Sigmoid colon (tissue), 4 donors: ENCODE data around the gene LOXL3.

ENCODE experiments used
- EP300 ChIP-seq, 4 donors: sonication (generic); formaldehyde crosslinking; IDR thresholded peaks; one replicate each; pipeline ENCODE4 v1.6.1; 2017; ENCODE audit warnings: antibody characterized with exemption in 4 of 4
- POLR2A ChIP-seq, 2 donors: fragments of 450-650 bp; IDR thresholded peaks; one replicate each; pipeline ENCODE4 v1.6.1; 2016; ENCODE audit warnings: antibody characterized with exemption in 2 of 2, mild to moderate bottlenecking in 2 of 2, moderate library complexity in 2 of 2
- POLR2AphosphoS5 ChIP-seq, 4 donors: sonication (generic); formaldehyde crosslinking; IDR thresholded peaks; one replicate each; pipeline ENCODE4 v1.6.1; 2017; ENCODE audit warnings: antibody characterized with exemption in 4 of 4
- TF ChIP-seq, protein P1 (sequence below), 4 experiments: fragments of 450-650 bp in 3 of 4; fragments of 200-600 bp in 1 of 4; IDR thresholded peaks; one replicate each; pipeline ENCODE4 v1.5.1; 2016 to 2019; ENCODE audit warnings: antibody characterized with exemption in 4 of 4, mild to moderate bottlenecking in 3 of 4, moderate library complexity in 2 of 4

- TF ChIP-seq POLR2AphosphoS5 (IDR thresholded peaks at IDR 0.05) (peak; percentile 69 to 81 (median 78)), POLR2A (IDR thresholded peaks at IDR 0.05) (peak in 1 of 2 donors; percentile 46), EP300 (IDR thresholded peaks at IDR 0.05) (no peak)
- TF ChIP-seq, protein P1, sequence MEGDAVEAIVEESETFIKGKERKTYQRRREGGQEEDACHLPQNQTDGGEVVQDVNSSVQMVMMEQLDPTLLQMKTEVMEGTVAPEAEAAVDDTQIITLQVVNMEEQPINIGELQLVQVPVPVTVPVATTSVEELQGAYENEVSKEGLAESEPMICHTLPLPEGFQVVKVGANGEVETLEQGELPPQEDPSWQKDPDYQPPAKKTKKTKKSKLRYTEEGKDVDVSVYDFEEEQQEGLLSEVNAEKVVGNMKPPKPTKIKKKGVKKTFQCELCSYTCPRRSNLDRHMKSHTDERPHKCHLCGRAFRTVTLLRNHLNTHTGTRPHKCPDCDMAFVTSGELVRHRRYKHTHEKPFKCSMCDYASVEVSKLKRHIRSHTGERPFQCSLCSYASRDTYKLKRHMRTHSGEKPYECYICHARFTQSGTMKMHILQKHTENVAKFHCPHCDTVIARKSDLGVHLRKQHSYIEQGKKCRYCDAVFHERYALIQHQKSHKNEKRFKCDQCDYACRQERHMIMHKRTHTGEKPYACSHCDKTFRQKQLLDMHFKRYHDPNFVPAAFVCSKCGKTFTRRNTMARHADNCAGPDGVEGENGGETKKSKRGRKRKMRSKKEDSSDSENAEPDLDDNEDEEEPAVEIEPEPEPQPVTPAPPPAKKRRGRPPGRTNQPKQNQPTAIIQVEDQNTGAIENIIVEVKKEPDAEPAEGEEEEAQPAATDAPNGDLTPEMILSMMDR (IDR thresholded peaks at IDR 0.05) = peak; percentile 81 to 91 (median 84)
Observed at GRCh38 chr2:74482801-74483674, 70.7 kb downstream of the LOXL3 start, which contains the start of the genes CCDC142 and TTC31.
